Measurements from ENCODE around the gene C9orf85.

The C9orf85 gene

GRCh38 chr9:72013292-72013760 lies 101.9 kb downstream of the C9orf85 start:
- no peak for DNase-seq

GRCh38 chr9:72022841-72023240 lies 111.4 kb downstream of the C9orf85 start:
- DNase-seq = no peak
